ENCODE results near the gene INTS2. TPM values are rescaled to one million over a fixed set of nuclear protein-coding genes. Genes with fewer than 3 reads are reported as not detected.
A peak's percentile ranks its signal among the peaks of the same experiment; 100 is the strongest.

Gene INTS2
- total RNA-seq, 1 donor from 2014 or later = 29.5 TPM

- Mint-ChIP-seq H3K27me3 (no peaks in the 10 kb centered on the region), H3K27ac (peak overlapping the region; percentile 48), H3K36me3 (ENCODE audit: low read depth) (peaks cover 36% of the 10 kb centered on the region), H3K4me1 (peaks cover 10% of the 10 kb centered on the region), H3K4me3 (no peak overlapping the region), H3K9me3 (peaks cover 4% of the 10 kb centered on the region)
- DNase-seq = no peak
- intact Hi-C loops (cut with micrococcal nuclease) = no loop called here
These were observed 111.2 kb downstream of the INTS2 start for GRCh38 chr17:61816538-61816937.

GRCh38 chr17:61815863-61816503 lies 111.8 kb downstream of the INTS2 start:
- DNase-seq = no peak
- H3K27me3 Mint-ChIP-seq = no peaks in the 10 kb centered on the region
- no peak overlapping the region for H3K4me3 Mint-ChIP-seq
- peaks cover 33% of the 10 kb centered on the region for H3K36me3 Mint-ChIP-seq (ENCODE audit: low read depth)
- H3K27ac Mint-ChIP-seq = no peak overlapping the region
- H3K9me3 Mint-ChIP-seq = peaks cover 4% of the 10 kb centered on the region
- intact Hi-C loops (cut with micrococcal nuclease) = no loop called here
- H3K4me1 Mint-ChIP-seq = peaks cover 10% of the 10 kb centered on the region

Other genes with a start within 250 kb of the INTS2 start
- 17.2 and 19.9 TPM in 2 replicates for gene BRIP1, start 64.5 kb downstream of the INTS2 start, total RNA-seq
- 60.1 and 63.4 TPM in 2 replicates for gene MED13, start 137.3 kb upstream of the INTS2 start, total RNA-seq